Upper lobe of left lung (tissue), 4 donors: ENCODE results near the gene DLX4.

Experiments
- EP300 ChIP-seq, 4 donors: sonication (generic); formaldehyde crosslinking; IDR thresholded peaks; one replicate each; pipeline ENCODE4 v1.5.1; 2017; ENCODE audit warnings: antibody characterized with exemption in 4 of 4, control low read depth in 2 of 4
- POLR2A ChIP-seq, 4 donors: fragments of 450-650 bp; IDR thresholded peaks; one replicate each; pipeline ENCODE4 v1.5.1; 2016 to 2017; ENCODE audit warnings: antibody characterized with exemption in 4 of 4, mild to moderate bottlenecking in 2 of 4
- POLR2AphosphoS5 ChIP-seq, 2 donors: sonication (generic); formaldehyde crosslinking; IDR thresholded peaks; one replicate each; pipeline ENCODE4 v1.5.1; 2017; ENCODE audit warnings: antibody characterized with exemption in 2 of 2
- TF ChIP-seq, protein P1 (sequence below), 6 experiments: fragments of 450-650 bp in 4 of 6; fragments of 200-600 bp in 2 of 6; sonication (generic) in 2 of 6; IDR thresholded peaks; one replicate each; pipeline ENCODE4 v1.5.1; 2016 to 2019; ENCODE audit warnings: antibody characterized with exemption in 6 of 6

DNA sequence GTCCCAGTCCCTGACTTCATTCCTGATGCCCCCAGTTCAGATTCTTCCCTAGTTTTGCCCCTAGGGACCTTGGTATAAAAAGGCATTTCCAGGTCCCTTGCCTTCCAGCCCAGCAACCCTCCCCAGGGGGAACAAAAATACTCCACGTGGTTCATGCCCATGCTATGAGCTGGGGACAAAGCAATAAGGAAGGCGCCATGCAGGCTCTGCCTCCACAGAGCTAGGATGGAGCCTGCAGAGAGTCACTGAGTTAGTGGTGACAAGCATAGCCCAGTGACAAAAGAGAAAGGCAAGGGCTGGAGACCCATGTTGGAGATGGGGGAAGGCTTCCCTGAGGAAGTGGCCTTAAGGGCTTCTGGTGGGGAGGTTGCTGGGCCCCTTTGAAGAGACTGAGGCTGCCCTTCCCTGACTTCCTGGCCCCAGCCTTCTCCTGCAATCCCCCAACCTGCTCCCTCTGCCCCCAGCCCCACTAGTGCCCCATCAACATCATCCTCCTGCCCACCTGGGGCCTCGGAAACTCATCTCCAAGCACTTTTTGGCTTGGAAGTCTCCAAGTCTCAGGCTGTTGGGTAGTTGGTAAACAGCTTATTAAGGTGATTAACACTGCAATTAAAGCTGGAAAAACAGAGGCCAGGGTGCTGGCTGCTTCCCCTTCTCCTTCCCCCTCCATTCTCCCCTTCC, 16.5 kb downstream of the DLX4 start:
- TF ChIP-seq, protein P1, sequence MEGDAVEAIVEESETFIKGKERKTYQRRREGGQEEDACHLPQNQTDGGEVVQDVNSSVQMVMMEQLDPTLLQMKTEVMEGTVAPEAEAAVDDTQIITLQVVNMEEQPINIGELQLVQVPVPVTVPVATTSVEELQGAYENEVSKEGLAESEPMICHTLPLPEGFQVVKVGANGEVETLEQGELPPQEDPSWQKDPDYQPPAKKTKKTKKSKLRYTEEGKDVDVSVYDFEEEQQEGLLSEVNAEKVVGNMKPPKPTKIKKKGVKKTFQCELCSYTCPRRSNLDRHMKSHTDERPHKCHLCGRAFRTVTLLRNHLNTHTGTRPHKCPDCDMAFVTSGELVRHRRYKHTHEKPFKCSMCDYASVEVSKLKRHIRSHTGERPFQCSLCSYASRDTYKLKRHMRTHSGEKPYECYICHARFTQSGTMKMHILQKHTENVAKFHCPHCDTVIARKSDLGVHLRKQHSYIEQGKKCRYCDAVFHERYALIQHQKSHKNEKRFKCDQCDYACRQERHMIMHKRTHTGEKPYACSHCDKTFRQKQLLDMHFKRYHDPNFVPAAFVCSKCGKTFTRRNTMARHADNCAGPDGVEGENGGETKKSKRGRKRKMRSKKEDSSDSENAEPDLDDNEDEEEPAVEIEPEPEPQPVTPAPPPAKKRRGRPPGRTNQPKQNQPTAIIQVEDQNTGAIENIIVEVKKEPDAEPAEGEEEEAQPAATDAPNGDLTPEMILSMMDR (IDR thresholded peaks at IDR 0.05) = no peak
- no peak for TF ChIP-seq EP300 (IDR thresholded peaks at IDR 0.05)
- TF ChIP-seq POLR2A (IDR thresholded peaks at IDR 0.05) = no peak
- TF ChIP-seq POLR2AphosphoS5 (IDR thresholded peaks at IDR 0.05) = no peak
